ENCODE results near the gene SCYGR8.

The SCYGR8 gene

GRCh38 chr2:227765788-227766372, 20.2 kb downstream of the SCYGR8 start:
- DNase-seq: no peak

- DNase-seq: peak; percentile 68 to 73
Measured at GRCh38 chr2:227766373-227766883, 20.7 kb downstream of the SCYGR8 start.

GRCh38 chr2:227767830-227768229, 22.1 kb downstream of the SCYGR8 start:
- no peak for DNase-seq

GRCh38 chr2:227772197-227772661, 26.5 kb downstream of the SCYGR8 start:
- DNase-seq: no peak

- DNase-seq: no peak
Measured at GRCh38 chr2:227772932-227773331, 27.2 kb downstream of the SCYGR8 start.

- peak in 1 of 2 experiments; percentile 21 for DNase-seq
Measured at GRCh38 chr2:227774011-227774624, 28.4 kb downstream of the SCYGR8 start.

GRCh38 chr2:227774895-227775842, 29.5 kb downstream of the SCYGR8 start:
- no peak for DNase-seq

GRCh38 chr2:227780981-227781615, 35.4 kb downstream of the SCYGR8 start:
- no peak for DNase-seq

GRCh38 chr2:227781841-227782240, 36.1 kb downstream of the SCYGR8 start:
- DNase-seq: no peak

GRCh38 chr2:227782804-227783203, 37.1 kb downstream of the SCYGR8 start:
- no peak for DNase-seq

- DNase-seq: no peak
Measured at GRCh38 chr2:227783404-227784138, 37.9 kb downstream of the SCYGR8 start.

GRCh38 chr2:227785293-227785692, 39.6 kb downstream of the SCYGR8 start:
- no peak for DNase-seq

- DNase-seq: no peak
Measured at GRCh38 chr2:227788561-227789018, 42.9 kb downstream of the SCYGR8 start.

GRCh38 chr2:227789803-227790202, 44.1 kb downstream of the SCYGR8 start:
- DNase-seq: no peak

- no peak for DNase-seq
Measured at GRCh38 chr2:227793148-227793712, 47.5 kb downstream of the SCYGR8 start.

All from activated CD4-positive, alpha-beta T cell treated with anti-CD3 and anti-CD28 coated beads, Interleukin-2, amount 50 U/mL, for 48 hours (primary cell).